Stomach smooth muscle (tissue), 2 donors: ENCODE data around the gene C1orf116.

Source experiments
- H3K27ac ChIP-seq: one replicate; pipeline ENCODE4 v1.7.0; 2013; ENCODE audit warnings: mild to moderate bottlenecking, low read length, inconsistent platforms
- H3K27me3 ChIP-seq, 2 donors: one replicate each; pipeline ENCODE4 v1.7.0; 2013; ENCODE audit warnings: low read length in 2 of 2; ENCODE audit not compliant: insufficient read depth in 2 of 2, control insufficient read depth in 1 of 2
- H3K36me3 ChIP-seq, 2 donors: one replicate each; pipeline ENCODE4 v1.7.0; 2013; ENCODE audit warnings: low read length in 2 of 2; ENCODE audit not compliant: control insufficient read depth in 2 of 2, insufficient read depth in 2 of 2
- H3K4me1 ChIP-seq: one replicate; pipeline ENCODE4 v1.7.0; 2013; ENCODE audit warnings: low read length; ENCODE audit not compliant: control insufficient read depth, insufficient read depth
- H3K4me3 ChIP-seq, 2 donors: one replicate each; pipeline ENCODE4 v1.7.0; 2013; ENCODE audit warnings: low read length in 2 of 2
- H3K9ac ChIP-seq, 2 donors: one replicate each; pipeline ENCODE4 v1.7.0; 2013; ENCODE audit warnings: low read length in 2 of 2, mild to moderate bottlenecking in 1 of 2
- H3K9me3 ChIP-seq, 2 donors: one replicate each; pipeline ENCODE4 v1.7.0; 2013; ENCODE audit warnings: low read length in 2 of 2; ENCODE audit not compliant: control insufficient read depth in 2 of 2
- donor health status: healthy.
- donor health status: Pancreatic carcinoma.

Gene C1orf116

DNA sequence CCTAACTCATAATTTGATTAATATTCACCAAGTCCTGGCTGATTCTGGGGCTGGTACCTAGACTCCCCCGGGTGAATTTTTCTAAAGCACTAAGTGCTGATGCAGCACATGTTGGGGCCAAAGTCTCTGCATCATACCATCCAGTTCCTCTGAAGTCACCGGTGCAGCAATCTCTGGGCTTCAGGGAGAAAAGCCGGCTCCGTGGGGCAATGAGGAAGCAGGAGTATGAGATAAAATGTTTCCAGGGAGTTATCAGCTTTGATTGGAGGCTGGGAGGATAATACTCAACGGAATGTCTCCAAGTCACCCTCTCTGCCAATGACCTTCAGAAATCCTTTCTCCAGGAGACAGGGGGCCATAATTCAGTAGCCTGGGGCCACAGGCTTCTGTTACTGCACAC lies 63.5 kb downstream of the C1orf116 start:
- Histone ChIP-seq H3K36me3 (no peaks in the 10 kb centered on the region), H3K27ac (no peak overlapping the region), H3K9me3 (no peaks in the 10 kb centered on the region), H3K27me3 (no peaks in the 10 kb centered on the region), H3K9ac (no peak overlapping the region), H3K4me1 (no peaks in the 10 kb centered on the region), H3K4me3 (no peak overlapping the region)
